HG02852 (cell line): ENCODE data around the gene MCIDAS.
A peak's percentile ranks its signal among the peaks of the same experiment; 100 is the strongest.

Source experiments
- ATAC-seq: cut with Tn5 transposase; IDR thresholded peaks from one replicate; pipeline ENCODE4 v1.9.1; 2021; ENCODE audit warnings: mild to moderate bottlenecking, moderate library complexity; ENCODE audit not compliant: unreplicated experiment

The MCIDAS gene

GRCh38 chr5:55222985-55223811, 3.9 kb downstream of the MCIDAS start:
- ATAC-seq: no peak

DNA sequence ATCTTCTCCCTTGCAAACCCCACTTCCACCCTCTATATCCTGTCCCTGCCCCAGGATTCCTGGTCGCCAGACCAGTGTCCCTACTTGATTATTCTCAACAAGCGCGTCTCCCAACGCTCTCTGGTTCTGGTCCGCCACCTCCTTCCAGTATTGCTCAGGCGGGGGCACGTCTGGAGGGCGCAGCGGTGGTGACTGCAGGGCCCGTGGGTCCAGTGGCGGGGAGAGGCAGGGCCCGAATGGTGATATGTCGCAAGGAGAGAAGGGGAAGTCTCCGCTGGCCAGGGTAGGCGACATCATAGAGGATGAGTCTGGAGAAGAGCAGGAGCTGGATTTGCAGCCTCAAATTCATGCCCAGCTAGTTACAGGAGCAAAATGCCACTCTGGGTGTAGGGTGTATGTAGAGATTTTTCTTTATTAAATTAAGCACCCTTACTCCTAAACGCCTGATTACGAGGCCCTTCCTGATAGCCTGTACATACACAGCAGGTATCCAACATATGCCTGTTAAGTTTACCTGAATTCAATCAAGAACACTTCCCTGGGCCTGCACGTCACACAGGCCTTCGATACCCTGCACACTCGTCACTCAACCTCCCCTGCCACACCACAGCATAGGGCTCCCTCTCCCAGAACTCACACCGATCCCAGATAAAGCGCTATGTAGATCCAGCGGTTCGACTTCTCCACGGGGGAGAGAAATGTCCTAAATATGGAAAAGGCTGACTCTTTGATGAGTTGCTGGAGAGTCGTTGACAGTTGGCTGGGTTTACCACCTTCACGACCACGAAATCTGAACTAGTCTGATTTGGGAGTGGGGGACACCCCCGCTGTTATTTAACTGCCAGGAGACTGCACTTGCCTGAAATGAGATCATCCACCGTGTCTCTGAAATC, 4.8 kb downstream of the MCIDAS start:
- ATAC-seq: no peak

GRCh38 chr5:55220433-55221185, 6.5 kb downstream of the MCIDAS start:
- ATAC-seq: no peak

- ATAC-seq: no peak
Observed at GRCh38 chr5:55219770-55220169, 7.3 kb downstream of the MCIDAS start.

GRCh38 chr5:55218967-55219366, 8.1 kb downstream of the MCIDAS start:
- ATAC-seq: no peak

DNA sequence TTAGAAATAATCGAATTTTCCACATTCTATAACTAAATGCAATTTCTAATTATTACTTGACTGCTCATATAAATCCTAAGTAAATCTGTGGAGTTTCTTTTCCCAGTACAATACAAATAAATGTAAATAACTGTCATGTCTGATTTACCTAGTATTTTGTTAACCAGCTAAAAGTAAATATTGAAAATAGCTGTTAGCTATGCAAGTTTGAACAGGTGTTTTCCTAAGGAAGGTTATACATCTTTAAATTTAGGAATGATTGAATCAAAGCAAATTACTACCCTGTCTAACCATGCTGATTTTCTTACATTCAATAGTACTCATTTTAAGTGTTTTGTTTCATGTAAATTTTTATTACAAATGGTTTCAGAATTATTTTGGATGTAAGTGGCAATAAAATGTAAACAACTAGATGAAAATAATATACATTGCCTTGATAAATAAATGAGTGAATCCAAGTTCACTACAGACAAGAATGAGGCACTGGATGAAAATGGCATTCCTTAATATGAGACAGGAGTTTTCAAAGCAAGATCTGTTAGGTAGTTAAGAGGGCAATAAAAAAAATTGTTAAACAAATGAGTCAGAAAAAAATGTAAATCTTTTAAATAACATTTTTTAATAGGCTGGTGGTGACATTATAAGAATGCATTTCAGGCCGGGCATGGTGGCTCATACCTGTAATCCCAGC, 15.8 kb downstream of the MCIDAS start:
- ATAC-seq: no peak

DNA sequence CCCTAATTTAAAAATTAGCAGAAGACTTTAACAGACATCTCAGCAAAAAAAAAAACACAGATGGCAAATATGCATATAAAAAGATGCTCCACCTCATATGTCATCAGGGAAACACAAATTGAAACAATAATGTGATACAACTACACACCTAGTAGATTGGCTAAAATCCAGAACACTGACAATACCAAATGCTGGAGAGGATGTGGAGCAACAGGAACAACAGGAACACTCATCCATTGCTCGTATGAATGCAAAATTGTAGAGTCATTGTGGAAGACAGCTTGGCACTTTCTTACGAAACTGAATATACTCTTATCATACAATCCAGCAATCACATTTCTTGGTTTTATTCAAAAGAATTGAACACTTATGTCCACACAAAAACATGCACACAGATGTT, 22.1 kb downstream of the MCIDAS start:
- no peak for ATAC-seq

GRCh38 chr5:55191165-55191564, 36.0 kb downstream of the MCIDAS start:
- ATAC-seq: no peak

DNA sequence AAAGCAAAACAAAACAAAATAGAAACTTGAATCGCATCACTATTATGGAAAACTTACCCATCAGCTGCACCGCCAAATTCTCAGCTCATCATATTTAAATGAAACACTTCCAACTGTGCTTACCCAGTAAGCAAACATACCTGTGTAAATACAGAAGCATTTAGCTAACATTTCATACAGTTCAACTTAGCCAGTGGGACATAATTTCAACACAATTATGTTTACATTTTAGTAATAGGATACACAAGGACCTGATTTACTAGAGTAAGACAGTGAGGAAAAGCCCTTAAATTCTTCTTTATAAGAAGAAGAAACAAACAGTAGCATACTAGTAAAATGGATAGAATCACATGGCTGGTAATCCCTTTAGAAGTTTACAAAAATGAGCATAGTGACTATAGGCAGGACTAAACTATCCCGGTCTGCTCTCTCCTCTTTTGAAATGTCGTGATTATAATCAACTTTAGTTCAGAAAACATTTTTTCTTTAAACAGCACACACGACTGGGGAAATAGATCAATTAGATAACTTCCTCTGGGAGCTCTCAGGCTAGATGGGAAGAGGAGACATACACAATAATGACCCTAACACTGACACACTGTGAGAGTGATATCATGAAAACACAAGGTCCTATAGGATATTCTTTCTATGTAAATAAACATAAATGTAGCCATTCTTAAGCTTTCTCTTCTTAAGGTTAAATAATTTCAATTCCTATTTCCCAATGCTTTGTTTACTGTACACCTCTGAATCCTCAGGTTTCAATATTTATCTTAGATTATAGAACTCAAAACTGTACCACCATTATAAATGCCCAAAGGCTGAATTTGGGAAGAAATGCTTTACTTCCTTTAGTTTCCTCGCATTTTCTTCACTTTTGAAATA, 38.2 kb downstream of the MCIDAS start:
- ATAC-seq: no peak

- no peak for ATAC-seq
Observed at GRCh38 chr5:55187370-55187769, 39.7 kb downstream of the MCIDAS start.

DNA sequence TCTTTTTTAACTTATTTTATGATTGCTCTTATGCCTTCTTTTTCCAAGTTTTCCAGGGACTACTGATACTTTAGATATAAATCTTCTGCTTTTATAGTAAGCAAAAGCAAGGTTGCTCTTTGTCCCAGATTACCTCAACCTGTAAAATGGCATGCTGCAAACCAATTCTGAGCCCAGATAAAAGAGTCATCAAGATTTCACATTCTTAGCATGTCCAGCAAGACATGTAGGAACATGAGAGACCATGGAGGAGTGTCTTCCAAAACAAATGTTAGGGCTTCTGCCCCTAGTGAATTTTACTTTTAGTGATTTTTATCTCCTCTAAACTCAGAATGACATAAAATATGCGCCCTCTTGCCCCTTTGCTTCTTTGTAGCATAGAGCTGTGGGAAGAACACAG, 47.1 kb downstream of the MCIDAS start:
- no peak for ATAC-seq

DNA sequence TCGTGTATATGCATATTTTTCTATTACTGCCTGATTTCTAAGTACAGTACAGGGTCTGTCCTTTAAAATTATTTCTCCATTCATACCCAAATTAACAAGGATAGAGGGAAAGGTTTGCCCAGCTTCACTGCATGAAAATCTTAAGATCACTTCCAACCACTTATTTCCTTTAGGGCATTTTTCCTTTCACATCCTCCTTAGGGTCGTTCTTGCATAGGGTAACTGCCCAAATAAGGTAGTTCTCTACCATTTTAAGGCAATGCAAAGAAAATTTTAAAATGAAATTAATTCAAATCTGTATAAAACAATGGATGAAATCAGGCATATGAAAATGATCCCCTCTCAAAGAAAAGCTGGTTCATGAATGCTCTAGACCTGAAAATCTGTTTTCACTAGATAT, 50.0 kb downstream of the MCIDAS start:
- no peak for ATAC-seq

GRCh38 chr5:55176176-55176818, 50.8 kb downstream of the MCIDAS start:
- ATAC-seq: no peak

DNA sequence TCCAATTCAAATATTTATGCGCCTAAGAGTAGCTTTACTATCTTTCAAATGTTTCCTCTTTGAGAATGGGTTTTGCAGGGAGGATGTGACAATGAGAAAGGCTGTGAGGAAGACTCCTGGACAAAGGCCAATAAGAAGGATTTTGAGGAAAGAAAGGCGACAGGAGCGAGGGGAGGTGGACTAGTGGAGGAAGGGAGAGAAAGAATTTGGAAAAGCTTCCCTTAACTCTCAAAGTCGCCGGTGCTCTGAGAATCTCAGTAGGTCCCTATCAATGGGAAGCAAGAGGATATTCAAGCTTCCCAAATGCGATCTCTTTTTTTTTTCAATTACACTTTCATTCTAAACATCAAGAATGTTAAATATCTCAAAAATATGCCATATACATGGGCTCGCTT, 51.3 kb downstream of the MCIDAS start:
- ATAC-seq: no peak

DNA sequence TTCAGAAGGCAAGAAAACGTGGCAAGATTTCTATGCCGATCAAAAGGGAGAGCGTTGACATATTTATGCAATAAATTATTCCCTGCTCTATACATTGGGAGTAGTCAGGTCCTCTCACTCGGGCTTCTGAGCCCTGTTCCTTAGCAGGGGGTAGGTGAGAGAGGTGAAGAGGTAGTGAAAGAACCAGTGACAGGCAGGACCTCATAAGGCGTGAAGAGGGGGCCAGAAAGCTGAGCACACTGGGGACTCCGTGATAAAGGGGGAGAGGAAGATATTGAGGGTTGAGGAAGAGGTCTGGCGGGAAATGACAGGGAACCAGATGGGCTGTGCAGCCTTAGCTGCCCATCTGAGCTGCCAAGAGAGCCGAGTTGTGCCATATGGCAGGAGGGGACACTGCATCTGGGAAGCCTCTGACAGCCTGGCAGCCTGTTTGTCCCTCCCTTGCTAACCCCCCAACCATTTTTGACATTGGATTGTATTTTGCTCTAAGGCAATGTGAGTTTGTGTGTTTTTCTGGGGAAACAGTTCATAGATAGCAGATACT, 53.4 kb downstream of the MCIDAS start:
- ATAC-seq: no peak

DNA sequence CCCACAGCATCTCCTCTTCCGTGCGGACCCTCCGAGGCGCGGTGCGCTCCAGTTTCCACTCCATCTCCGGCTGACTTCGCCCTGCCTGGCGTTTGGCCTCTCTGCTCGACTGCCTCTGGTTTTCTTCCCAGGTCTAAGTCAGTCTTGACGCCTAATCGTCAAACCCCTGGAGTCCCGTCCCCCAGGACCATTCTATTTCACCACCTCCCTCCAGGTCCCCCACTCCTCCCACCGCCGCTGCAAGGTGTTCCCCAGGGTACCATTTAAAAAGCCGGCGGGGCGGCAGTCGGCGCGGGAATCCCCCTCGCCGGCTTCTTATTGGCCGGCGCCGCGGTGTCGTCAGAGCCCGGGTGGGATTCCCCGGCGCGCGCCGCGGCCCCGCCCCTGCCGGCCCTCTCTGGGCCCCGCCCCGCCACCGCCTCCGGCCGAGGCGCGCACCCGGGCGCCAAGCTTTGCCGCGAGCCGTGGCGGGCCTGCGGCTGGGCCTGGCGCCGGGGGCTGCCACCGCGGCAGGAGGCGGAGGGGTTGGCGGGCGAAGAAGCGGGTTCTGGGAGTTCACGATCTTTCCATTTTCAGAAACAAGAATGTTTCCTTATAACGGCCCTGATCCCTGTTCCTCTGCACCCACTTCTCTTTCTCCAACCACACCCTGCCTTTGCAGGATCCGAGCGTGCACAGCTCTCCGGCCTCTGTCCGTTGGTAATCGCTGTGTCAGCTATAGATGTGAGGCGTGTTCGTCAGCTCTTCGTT, 54.0 kb downstream of the MCIDAS start, which contains the start of gene CDC20B:
TSS of gene CDC20B (minus strand) at position 241 of the 750 bp plus-strand sequence. CDS start at position 64, 177 bp downstream.
- ATAC-seq: peak; percentile 89

DNA sequence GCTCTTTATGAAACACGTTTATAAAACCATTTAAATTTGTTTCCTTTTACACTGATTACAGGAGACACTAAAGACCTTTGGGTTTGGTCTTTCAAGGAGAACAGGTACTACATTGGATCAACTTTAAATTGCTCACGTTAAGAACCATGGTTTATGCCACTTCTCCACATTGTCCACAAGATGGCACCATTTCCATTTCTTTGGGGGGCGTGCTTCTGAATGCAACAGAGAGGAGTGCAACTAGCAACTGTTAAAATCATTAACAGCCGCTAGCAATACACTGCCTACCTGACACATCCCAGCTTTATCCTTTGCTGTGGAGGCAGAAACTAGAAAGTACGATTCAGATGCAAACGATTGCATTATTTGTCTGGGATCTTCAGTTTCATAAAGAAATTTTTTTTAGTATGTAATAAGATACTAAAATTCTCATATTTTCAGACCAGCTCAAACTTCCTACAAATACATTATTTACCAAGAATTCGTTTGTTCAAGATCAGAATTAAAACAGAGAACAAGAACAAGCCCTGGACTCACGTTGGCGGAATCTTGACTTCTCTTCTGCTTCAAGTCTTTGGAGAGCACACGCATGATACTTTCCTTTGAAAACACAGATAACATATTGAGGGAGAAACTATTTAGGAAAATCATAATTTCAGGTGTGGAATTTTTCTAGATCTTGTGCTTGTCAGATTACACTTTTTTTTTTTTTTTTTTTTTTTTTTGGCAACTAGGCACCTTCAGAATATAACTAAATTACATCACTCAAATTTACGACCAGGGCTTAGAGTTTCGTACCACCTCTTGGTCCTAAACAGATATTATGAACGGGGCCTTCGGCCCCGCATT, 54.8 kb downstream of the MCIDAS start:
- peak; percentile 63 for ATAC-seq
